Subcutaneous adipose tissue (tissue), 4 donors: ENCODE data around the gene NDUFAF4. TPM values are rescaled to one million over a fixed set of nuclear protein-coding genes. Genes with fewer than 3 reads are reported as not detected.

Source experiments
- total RNA-seq, 4 donors: library from RNA; depleted of rRNA; stranded (reverse); fragments of >200 nt; gene quantifications; one replicate each; pipeline ENCODE4 v1.1.0, GENCODE V29; 2016
- TF ChIP-seq, protein P1 (sequence below): fragments of 450-650 bp; IDR thresholded peaks from one replicate; pipeline ENCODE4 v1.5.1; 2016; ENCODE audit warnings: low read depth, mild to moderate bottlenecking, control low read depth, antibody characterized with exemption, moderate library complexity

The NDUFAF4 gene
- total RNA-seq, 4 donors from 2014 or later = 11.0 to 83.8 (median 15.3) TPM

DNA sequence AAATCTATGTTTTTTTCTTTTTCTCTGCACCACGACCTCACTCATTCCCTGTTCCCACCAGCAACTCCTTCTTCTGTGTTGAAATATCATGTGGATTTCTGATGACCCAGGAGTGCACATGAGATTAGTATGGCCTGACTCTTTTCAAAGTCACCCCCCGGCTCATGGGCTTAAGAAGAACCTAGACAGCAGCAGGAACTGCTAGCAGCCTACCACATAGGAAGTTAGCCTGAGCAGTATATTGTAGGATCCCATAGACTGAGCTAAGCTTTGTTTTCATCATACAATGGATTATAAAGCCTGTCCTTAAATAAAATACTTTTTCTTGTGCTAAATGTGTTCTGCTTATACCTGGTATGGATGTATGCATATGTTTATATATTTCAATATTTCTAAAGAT is 33.5 kb upstream of the NDUFAF4 start:
- TF ChIP-seq, protein P1, sequence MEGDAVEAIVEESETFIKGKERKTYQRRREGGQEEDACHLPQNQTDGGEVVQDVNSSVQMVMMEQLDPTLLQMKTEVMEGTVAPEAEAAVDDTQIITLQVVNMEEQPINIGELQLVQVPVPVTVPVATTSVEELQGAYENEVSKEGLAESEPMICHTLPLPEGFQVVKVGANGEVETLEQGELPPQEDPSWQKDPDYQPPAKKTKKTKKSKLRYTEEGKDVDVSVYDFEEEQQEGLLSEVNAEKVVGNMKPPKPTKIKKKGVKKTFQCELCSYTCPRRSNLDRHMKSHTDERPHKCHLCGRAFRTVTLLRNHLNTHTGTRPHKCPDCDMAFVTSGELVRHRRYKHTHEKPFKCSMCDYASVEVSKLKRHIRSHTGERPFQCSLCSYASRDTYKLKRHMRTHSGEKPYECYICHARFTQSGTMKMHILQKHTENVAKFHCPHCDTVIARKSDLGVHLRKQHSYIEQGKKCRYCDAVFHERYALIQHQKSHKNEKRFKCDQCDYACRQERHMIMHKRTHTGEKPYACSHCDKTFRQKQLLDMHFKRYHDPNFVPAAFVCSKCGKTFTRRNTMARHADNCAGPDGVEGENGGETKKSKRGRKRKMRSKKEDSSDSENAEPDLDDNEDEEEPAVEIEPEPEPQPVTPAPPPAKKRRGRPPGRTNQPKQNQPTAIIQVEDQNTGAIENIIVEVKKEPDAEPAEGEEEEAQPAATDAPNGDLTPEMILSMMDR = no peak

DNA sequence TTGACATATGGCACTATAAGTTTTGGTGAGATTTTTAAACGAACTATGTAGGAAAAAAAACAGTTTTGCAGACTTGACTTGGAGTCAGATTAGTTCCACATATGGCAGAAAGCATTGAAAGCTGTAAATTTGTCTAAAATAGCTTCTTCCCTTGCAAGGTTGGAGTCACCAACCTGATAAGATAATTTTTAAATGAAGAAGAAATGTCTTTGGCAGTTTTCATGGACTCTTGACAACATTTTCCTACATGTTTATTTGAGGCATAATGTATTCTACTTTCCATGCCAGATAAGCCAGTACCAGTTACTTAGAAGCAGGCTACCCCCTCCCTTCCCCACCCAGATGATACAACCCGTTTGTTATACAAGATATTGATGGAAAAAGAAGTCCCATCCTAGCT is 32.0 kb upstream of the NDUFAF4 start:
- TF ChIP-seq, protein P1 = no peak

- TF ChIP-seq, protein P1 = no peak
Observed at GRCh38 chr6:96927660-96928059, 30.0 kb upstream of the NDUFAF4 start.

DNA sequence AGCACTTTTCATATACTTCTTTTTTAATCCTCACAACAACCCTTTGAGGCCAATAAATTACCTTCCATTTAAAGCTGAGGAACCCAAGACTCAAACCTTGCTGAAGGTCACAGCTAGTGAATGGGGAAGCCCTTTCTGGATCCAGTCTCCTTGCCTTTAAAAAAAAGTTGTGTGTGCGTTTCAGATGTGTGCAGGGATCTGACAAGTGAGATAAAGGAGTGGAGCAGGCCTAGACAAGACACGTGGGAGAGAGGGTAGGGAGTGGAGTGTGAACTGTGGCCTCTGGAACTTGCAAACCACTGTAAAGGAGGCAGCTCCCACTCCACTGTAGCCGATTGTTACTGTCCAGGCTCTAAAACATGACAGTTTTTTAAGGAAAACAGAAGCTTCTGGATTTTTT is 28.7 kb upstream of the NDUFAF4 start:
- TF ChIP-seq, protein P1 = no peak

- TF ChIP-seq, protein P1 = no peak
Observed at GRCh38 chr6:96925290-96925687, 27.6 kb upstream of the NDUFAF4 start.

DNA sequence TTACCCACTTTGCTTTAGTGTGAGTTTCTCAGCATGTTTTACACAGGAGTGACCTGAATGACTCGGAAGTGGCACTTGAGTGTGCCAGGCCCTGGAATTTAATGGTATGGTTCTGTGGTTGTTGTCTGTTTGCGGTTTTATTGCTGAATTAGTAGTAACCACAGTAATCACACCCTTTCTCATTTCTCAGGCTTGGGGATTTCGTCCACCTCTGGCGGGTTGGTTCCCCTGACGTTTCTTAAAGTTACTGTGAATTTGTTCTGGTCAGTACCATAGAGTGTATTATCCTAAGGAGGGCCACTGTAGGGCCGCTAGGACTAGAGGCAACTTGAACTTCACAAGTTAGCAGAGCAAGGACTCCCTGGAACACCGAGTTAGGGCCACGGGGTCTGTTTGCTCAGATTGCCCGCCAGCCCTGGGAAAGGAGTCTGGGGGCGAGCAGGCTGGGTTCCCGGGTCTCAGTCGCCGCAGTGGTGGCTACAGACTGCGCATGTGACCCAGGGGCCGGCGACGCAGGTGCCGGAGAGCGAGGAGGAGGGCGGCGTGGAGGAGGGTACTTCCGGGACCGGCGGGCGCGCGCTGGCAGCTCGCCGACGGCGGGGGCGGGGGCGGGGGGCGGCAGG is 26.3 kb upstream of the NDUFAF4 start:
- TF ChIP-seq, protein P1 = no peak

GRCh38 chr6:96923400-96923799 is 25.7 kb upstream of the NDUFAF4 start:
- TF ChIP-seq, protein P1 = no peak
